Measurements from ENCODE around the gene DHX34. TPM values are rescaled to one million over a fixed set of nuclear protein-coding genes. Genes with fewer than 3 reads are reported as not detected.

Gene DHX34
- total RNA-seq, 6 donors from 2014 or later: 8.4 to 80.7 (median 19.4) TPM

- peak in 1 of 4 donors; percentile 35 for TF ChIP-seq POLR2A (IDR thresholded peaks at IDR 0.05)
- TF ChIP-seq POLR2AphosphoS5 (IDR thresholded peaks at IDR 0.05): peak; percentile 23 to 81
- peak in 1 of 4 donors; percentile 18 for TF ChIP-seq EP300 (IDR thresholded peaks at IDR 0.05)
- no peak for TF ChIP-seq CTCF (IDR thresholded peaks at IDR 0.05)
- Histone ChIP-seq H3K9me3 (no peaks in the 10 kb centered on the region), H3K27ac (peak overlapping the region; percentile 63 to 88 (median 80)), H3K4me3 (no peak overlapping the region), H3K36me3 (no peaks in the 10 kb centered on the region), H3K4me1 (peaks cover 0 to 5% (median 2%) of the 10 kb centered on the region in 4 donors), H3K27me3 (peaks cover 0 to 3% (median 0%) of the 10 kb centered on the region in 4 donors)
- peak; percentile 77 to 83 for ATAC-seq (ENCODE audit: low FRiP score in 2 of 2)
- 46 to 56% methylated on average over 9 of the region's 9 CpGs for WGBS, 2 donors
- DNase-seq: peak in 1 of 2 donors; percentile 73
Observed at GRCh38 chr19:47389150-47389556, 40.0 kb downstream of the DHX34 start.

GRCh38 chr19:47390533-47391488 is 41.7 kb downstream of the DHX34 start:
- Histone ChIP-seq H3K4me3 (no peak overlapping the region), H3K36me3 (no peaks in the 10 kb centered on the region), H3K27ac (peak overlapping the region; percentile 41 to 88 (median 73)), H3K9me3 (no peaks in the 10 kb centered on the region), H3K4me1 (peaks cover 0 to 5% (median 2%) of the 10 kb centered on the region in 4 donors), H3K27me3 (no peaks in the 10 kb centered on the region)
- TF ChIP-seq POLR2A (IDR thresholded peaks at IDR 0.05) (no peak), CTCF (IDR thresholded peaks at IDR 0.05) (no peak), EP300 (IDR thresholded peaks at IDR 0.05) (no peak), POLR2AphosphoS5 (IDR thresholded peaks at IDR 0.05) (no peak)
- 80 to 81% methylated on average over 20 of the region's 20 CpGs for WGBS, 2 donors
- no peak for DNase-seq
- ATAC-seq (ENCODE audit: low FRiP score in 2 of 2): no peak

DNA sequence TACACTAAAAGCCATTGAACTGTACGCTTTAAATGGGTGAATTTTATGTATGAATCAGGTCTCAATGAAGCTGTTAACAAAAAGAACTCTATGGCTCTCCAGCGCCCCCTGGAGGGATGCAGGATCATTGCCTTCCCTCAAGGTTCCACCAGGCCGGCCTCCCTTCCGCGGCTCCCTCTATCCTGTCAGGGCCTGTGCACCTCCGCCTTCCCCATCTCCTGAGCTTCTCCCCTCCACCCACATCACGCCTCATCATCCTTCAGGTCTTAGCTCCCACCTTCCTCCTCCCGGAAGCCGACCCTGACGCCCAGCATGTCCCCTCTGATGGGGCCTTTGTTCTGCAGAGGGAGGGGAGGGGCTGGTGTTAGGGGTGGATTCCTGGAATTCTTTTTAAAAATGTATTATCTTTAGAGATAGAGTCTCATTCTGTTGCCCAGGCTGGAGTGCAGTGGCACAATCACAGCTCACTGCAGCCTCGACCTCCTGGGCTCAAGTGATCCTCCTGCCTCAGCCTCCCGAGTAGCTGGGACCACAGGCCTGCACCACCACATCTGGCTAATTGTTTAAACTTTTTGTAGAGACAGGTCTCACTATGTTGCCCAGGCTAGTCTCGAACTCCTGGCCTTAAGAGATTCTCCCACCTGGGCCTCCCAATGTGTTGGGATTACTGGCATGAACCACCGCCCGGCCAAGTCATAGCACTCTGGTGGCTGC is 42.6 kb downstream of the DHX34 start:
- Histone ChIP-seq H3K9me3 (no peaks in the 10 kb centered on the region), H3K4me3 (no peak overlapping the region), H3K27ac (no peak overlapping the region), H3K27me3 (no peaks in the 10 kb centered on the region), H3K36me3 (no peaks in the 10 kb centered on the region), H3K4me1 (peaks cover 0 to 5% (median 2%) of the 10 kb centered on the region in 4 donors)
- WGBS, 2 donors: 35 to 36% methylated on average over 15 of the region's 15 CpGs
- ATAC-seq (ENCODE audit: low FRiP score in 2 of 2): peak; percentile 84 to 90
- TF ChIP-seq POLR2AphosphoS5 (IDR thresholded peaks at IDR 0.05) (no peak), CTCF (IDR thresholded peaks at IDR 0.05) (peak; percentile 77 to 88 (median 84)), EP300 (IDR thresholded peaks at IDR 0.05) (no peak)
- DNase-seq: peak in 1 of 2 donors; percentile 84

DNA sequence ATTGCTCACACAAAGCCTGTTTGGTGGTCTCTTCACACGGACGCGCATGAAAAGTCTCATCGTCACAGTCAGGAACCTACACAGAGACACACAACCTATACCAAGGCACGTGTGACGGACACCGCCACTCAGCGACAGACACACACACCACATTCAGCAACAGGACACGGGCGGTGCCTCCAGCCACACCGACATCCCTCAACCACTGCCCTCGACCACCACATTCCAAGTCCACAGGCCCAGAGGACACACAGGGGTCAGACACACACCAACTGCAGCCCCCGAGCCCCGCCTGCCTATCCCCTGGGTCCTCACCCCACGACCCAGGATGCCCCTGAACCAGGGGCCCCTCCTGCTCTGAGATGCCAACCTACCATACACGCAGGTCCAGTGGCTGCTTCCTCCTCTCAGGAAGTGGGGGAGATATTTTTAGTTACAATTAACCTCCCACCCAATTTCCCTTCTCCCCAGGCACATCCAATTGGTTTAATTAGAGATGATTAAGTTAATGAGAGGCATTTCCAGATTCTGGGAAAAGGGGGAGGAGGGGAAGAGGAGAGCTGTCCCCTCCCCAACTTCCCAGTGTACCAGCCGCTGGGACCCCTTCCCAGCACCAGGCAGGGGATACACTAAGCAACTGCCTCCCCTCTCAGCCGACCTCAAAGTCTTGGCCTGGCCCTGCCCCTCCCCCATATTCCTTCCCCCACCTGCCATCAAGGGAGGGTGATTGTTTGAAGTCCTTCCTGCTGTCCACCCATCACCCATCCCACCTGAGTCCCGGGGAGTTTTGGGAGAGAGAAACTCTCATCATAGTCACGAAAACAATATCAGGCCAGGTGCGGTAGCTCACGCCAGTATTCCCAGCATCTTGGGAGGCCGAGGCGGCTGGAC is 49.8 kb downstream of the DHX34 start:
- no peak for ATAC-seq (ENCODE audit: low FRiP score in 2 of 2)
- no peak overlapping the region for H3K27ac ChIP-seq
- no peaks in the 10 kb centered on the region for H3K9me3 ChIP-seq
- no peak overlapping the region for H3K4me3 ChIP-seq
- no peak for DNase-seq
- H3K4me1 ChIP-seq: no peaks in the 10 kb centered on the region
- no peaks in the 10 kb centered on the region for H3K36me3 ChIP-seq
- no peaks in the 10 kb centered on the region for H3K27me3 ChIP-seq
- TF ChIP-seq POLR2A (IDR thresholded peaks at IDR 0.05) (no peak), EP300 (IDR thresholded peaks at IDR 0.05) (no peak), POLR2AphosphoS5 (IDR thresholded peaks at IDR 0.05) (no peak), CTCF (IDR thresholded peaks at IDR 0.05) (no peak)
- 50 to 51% methylated on average over 18 to 24 of the region's 24 CpGs for WGBS, 2 donors

Data from upper lobe of left lung (tissue), 6 donors.